HG03025 (cell line): ENCODE measurements around the gene C6orf120.

Experiments used
- ATAC-seq: cut with Tn5 transposase; IDR thresholded peaks from one replicate; pipeline ENCODE4 v1.9.1; 2021; ENCODE audit warnings: mild to moderate bottlenecking, moderate library complexity; ENCODE audit not compliant: unreplicated experiment, low FRiP score

The C6orf120 gene

DNA sequence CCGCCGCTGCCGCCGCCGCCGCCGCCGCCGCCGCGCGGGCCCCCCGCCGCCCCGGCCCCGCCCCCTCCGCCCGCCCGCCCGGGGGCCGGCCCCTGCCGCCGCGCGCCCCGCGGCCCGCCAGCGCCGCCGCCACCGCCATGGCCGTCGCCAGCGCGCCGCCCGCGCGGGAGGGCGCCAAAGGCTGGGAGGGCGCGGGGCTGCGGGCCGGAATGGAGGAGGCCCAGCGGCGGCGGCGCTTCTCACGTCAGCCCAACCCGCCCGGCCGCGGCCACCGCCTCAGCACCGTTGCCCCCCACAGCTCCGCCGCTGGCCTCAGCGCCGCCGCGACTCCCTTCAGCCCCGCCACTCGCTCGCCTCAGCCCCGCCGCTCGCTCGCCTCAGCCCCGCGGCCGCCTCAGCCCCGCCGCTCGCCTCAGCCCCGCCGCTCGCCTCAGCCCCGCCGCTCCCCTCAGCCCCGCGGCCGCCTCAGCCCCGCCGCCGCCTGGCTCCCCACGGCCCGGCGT is 22.1 kb downstream of the C6orf120 start:
- peak; percentile 56 for ATAC-seq

DNA sequence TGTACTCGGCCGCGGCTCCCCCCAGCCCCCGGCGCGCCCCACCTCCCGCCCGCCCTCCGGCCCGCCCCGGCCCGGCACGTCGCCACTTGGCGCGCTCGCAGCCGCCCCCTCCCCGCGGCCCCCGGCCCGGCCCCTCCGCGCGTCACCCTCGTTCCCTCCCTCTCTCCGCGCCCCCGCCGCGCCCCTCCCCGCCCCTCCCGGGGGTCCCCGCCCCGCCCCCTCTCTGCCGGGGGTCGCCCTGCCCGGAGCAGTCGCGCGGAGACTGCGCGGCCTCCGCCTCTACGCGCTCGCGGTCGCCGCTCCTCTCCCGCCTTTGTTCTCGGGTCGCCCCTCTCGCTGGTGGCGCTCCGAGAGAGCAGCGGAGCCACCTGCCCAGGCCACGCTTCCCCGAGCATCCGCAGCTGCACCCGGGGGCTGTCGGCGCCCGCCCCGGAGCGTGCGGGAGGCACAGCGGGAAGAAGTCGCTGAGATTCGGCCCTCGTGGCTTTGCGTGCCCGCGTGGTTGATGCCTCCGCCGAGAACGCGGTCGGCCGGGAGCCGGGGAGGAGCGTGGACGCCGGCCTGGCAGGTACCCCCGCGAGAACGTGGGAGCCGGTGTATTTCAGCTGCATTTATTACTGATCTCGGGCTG is 22.7 kb downstream of the C6orf120 start, which contains the start of gene PHF10:
TSS of gene PHF10 (minus strand) at position 7 of the 631 bp plus-strand sequence. CDS start 569 bp downstream, outside the sequence.
- peak; percentile 46 for ATAC-seq

DNA sequence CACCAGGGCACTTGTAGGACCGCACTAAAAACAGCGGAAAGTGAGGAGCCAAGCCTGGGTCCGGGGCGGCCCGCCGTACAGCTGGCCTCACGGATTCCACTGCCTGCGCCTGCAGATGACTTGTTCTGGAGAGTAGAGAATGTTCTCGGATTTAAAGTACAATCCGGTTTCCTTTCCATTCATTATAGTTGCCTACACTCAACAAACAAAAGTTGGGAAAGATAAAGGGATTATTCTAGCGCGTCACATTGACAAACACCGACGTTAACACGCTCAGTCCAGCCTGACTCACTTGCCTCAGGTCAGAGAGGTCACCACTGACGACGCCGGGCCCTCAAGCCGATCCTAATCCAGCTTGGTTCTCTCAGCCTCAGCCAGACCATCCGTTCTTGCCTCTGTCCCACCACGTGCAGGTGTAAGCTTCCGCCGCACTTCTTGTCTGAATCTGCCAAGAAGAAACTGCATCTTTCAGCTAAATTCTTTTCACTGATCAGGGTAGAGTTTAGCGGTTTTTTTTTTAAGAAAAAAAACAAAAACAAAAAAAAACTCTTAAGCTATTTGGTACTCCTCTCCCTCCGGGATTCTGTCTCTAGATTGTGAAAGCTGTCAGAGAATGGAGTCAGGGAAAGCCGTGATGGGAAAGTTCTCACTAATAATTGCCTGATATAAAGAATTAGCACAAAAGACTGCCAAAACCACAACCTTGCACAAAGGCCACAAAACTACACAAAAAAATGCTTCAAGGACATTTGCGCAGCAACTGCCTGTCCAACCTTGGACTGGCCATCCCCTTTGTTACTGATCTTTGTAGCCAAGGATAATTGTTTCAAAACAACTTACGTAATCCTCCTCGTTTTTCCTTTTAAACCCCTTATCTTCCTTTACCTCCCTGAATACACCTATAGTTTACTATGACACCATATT is 23.5 kb downstream of the C6orf120 start:
- no peak for ATAC-seq

DNA sequence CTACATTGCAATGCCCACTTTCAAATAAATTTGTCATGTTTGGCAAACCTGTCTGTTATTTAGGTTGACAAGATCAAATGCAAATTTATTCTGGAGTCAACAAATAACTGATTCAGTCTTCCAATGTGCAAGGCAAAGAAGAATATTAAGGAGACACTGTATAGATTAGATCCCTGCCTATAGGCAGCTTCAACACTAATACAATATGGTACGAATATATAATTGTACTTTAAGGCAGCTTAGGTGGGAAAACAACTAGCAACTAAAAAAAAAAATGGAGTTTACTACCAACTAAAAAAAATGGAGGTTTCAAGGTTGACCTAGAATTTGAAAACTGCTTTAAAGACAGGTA is 24.1 kb downstream of the C6orf120 start:
- ATAC-seq, result no peak

DNA sequence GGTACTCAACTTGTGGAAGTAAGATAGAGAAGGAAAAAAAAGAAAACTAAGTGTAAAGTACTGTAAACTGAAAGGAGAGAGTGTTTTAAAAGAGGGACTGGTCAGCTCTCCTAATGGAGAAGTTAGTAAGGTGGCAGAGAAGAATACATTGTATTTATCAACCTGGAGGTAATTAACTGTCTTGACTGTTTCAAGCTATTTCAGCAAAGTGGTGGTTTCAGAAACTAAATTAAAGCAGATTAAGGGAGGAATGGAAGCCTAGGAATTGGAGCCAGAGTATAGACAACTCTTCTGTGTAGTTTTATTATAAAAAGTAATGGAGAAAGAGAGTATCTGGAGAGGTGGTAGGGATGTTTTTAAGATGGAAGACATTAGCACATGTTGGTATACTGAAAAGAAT is 25.0 kb downstream of the C6orf120 start:
- ATAC-seq, result no peak

DNA sequence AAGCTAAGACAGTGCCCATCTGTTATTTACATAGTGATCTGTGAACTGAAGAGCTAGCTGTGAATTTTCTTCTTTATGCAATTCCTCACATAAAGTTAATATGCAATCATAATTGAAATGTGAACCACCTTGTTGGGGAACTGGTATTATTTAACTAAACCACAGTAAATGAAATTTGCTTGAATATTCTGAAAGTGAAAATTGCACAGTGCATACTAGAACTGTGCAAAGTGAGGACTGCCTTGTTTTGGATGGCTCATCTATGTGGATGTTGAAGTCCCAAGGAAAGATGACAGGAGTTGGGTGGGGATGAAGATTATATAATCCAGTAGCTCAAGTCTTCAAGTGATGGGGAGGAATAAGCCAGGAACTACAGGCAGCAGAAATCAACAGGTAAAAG is 28.0 kb downstream of the C6orf120 start:
- ATAC-seq, result no peak

DNA sequence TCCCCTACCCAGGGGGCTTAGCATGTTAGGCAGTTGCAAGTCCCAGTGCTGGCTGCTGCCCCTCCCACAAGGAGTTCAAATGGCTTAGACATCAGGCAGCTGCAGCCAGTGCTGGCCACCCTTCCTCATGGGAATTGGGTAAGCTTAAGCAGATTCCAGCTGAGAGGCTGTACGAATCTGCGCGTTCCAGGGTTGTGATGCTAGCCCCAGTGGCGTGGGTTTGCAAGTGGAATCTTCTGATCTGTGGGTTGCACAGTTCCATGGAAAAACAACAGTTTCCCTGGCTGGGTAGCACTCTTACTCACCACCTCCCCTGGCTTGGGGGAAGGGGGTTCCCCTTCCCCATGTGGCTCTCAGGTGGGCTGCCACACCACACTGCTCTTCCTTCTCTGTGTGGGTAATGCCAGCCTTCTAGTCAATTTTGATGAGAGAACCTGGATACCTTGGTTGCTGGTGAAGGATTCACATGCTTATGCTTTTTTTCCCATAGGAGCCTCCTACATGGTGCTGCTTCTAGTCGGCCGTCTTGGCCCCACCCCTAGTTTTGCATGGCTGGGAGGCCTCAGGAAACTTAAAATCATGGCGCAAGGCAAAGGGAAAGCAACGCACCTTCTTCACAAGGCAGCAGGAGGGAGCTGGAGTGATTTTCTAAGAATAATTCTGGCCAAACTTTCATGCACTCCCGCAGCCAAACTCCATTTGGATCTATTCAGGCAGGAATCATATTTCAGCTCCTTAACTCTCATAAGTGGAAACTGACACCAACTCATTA is 36.5 kb downstream of the C6orf120 start:
- ATAC-seq, result no peak

DNA sequence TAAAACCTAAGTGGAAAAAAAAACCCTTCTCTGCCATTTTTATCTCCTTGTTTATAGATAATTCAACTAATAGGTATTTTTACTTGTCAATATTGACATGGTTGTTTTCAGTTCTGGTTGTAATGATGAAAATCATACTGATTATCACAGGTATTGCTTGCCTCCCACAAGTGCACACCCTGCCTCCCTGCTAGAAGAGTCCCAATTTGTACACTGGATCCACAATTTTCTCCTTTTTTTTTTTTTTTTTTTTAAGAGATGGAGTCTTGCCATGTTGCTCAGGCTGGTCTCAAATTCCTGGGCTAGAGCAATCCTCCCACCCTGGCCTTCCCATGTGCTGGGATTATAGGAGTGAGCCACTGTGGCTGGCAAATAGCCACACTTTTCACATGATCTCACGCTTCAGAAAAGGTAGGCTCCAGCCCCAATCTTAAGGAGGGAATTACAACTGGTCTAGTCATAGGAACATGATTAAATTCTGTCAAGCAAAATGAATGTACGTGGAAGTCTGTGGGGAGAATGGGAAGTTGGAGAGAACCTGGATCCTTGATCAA is 37.1 kb downstream of the C6orf120 start:
- no peak for ATAC-seq

DNA sequence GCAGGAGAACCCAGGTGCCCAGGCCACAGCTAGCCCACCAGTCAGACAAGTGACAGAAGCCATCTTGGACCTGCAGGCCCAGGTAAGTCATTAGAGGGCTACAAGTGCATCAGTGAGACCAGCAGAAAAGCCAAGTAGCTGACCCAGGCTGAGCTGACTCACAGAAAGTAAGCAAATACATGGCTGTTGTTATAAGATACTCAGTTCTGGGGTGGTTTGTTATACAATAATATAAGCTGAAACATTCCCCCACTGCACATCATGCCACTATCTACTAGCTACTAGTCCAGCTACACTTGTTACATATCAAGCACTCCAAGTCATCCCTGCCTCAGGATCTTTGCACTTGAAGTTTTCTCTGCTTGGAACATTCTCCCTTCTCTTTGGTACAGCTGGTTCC is 39.4 kb downstream of the C6orf120 start:
- no peak for ATAC-seq

DNA sequence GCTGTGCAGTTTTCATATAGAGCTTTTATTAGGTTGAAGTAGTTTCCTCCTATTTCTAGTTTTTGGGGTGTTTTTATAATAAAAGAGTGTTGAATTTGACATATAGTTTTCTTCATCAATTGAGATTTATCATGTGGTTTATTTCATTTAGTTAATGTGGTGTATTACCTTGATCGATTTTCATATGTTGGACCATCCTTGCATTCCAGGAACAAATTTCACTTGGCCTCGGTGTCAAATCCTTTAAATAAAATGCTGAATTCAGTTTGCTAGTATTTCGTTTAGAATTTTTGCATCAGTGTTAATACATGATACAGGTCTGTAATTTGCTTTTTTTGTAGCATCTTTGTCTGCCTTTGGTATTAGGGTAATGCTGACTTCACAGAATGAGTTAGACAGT is 43.5 kb downstream of the C6orf120 start:
- ATAC-seq, result no peak

DNA sequence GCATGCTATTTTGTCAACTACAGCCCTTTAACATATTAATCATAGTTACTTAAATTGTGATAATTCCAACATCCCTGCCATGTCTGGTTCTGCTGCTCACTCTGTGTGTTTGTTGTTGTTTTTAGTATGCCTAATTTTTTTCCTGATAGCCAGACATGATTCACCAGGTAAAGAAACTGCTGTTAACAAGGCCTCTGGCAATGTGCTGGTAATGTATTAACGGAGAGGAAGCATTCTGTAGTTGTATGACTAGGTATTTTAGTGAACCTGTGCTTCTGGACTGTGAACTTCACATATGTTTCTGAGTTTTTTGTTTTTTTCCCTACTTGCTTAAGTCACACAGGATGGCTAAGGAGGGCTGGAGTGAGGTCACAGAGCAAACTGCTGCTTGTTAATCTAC is 44.6 kb downstream of the C6orf120 start:
- ATAC-seq, result no peak

DNA sequence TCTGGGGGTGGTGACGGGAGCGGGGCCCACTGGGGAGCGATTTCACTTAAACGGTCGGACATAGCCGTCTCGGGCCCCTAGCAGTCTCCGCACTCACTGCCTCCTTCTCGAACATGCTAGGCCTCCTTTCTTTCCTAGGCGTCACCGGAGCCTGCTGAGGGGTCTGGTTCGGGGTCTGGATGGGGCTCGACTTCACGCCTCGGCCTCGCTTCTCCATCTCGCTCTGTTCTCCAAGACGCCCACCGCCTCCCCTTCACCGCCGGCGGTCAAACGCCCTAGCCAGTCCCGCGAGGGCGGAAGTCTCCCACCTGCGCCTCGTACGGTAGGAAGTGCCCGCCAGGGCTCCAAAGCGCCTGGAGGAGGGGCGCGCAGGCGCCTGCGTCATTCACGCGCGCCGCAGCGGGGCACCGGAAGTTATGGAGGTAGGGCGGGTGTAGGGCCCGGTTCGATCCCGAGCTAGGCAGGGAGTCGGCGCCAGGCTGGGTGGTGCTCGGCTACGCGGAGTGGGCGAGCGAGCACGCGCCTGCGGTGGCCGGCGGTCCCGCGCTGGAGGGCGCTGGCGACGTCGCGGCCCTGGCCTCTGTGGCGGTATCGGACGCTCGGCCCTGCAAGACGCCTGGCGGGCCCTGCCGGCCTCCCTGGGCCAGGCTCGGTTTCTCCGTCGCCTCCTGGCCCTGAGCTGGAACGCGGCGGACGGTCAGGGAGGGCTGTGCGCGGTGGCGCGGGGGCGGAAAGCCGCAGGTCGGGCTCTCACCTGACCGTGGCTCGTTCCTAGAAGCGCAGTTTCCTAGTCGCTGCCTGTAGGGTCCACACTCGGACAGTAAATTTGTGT is 49.5 kb downstream of the C6orf120 start, which contains the start of the genes DYNLT2 and ERMARD:
TSS of gene DYNLT2 (minus strand) at position 331 of the 832 bp plus-strand sequence. CDS start at position 217, 114 bp downstream.
TSS of gene ERMARD (plus strand) at position 381 of the 832 bp plus-strand sequence. CDS start at position 417, 36 bp downstream.
- ATAC-seq, result peak; percentile 91

DNA sequence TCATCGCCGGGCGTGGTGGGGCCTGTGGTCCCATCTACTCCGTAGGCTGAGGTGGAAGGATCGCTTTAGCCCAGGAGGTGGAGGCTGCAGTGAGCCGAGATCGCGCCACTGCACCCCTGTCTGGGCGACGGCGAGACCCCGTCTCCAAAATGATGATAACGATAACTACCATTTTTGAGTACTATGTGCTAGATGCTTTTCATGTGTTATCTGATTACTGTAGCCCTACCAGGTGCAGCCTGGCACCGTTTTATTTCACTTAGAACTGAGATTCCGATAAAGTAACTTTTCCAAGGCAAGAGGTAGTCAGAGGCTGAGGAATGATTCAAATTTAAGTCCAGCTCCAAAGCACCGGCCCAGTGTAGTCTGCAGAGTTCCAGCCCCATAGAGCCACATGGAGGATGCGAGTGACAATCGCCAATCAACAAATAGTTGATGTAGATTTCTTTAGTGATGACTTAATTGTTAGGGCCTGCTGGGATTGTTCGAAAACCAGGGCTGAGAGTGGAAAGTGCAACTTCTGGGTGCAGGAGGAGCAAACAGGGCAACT is 50.2 kb downstream of the C6orf120 start:
- ATAC-seq, result no peak
